ENCODE data around the gene POU3F3.

POU3F3 gene

GRCh38 chr2:104878863-104879512 is 25.1 kb downstream of the POU3F3 start:
- no peak for DNase-seq

- no peak for DNase-seq
Observed at GRCh38 chr2:104880076-104880475, 26.2 kb downstream of the POU3F3 start.

- DNase-seq = no peak
Observed at GRCh38 chr2:104883357-104883756, 29.4 kb downstream of the POU3F3 start.

- DNase-seq = no peak
Observed at GRCh38 chr2:104885119-104885782, 31.3 kb downstream of the POU3F3 start.

GRCh38 chr2:104887676-104888075 is 33.8 kb downstream of the POU3F3 start:
- DNase-seq = no peak

GRCh38 chr2:104888489-104889258 is 34.8 kb downstream of the POU3F3 start:
- no peak for DNase-seq

GRCh38 chr2:104889291-104889959 is 35.5 kb downstream of the POU3F3 start:
- no peak for DNase-seq

GRCh38 chr2:104889960-104890684 is 36.2 kb downstream of the POU3F3 start:
- DNase-seq = no peak

GRCh38 chr2:104890685-104891069 is 36.8 kb downstream of the POU3F3 start:
- no peak for DNase-seq

- DNase-seq = no peak
Observed at GRCh38 chr2:104891145-104891544, 37.2 kb downstream of the POU3F3 start.

- DNase-seq = no peak
Observed at GRCh38 chr2:104896446-104896845, 42.5 kb downstream of the POU3F3 start.

GRCh38 chr2:104897515-104898184 is 43.7 kb downstream of the POU3F3 start:
- DNase-seq = no peak

- no peak for DNase-seq
Observed at GRCh38 chr2:104900608-104901007, 46.7 kb downstream of the POU3F3 start.

- DNase-seq = no peak
Observed at GRCh38 chr2:104901037-104901881, 47.3 kb downstream of the POU3F3 start.

- DNase-seq = no peak
Observed at GRCh38 chr2:104902317-104902716, 48.4 kb downstream of the POU3F3 start.

All from stimulated activated CD4-positive, alpha-beta T cell treated with anti-CD3 and anti-CD28 coated beads, Interleukin-1b, Interleukin-23, amount 100 ng/mL, for 48 hours (primary cell).